ENCODE measurements around the gene TRA2A.
A peak's percentile ranks its signal among the peaks of the same experiment; 100 is the strongest.
"Not testable (repeated sequence)": the region's sequence is repeated elsewhere in the genome, so short reads cannot be mapped to it uniquely, and the experiment has no call there.

Gene TRA2A

DNA sequence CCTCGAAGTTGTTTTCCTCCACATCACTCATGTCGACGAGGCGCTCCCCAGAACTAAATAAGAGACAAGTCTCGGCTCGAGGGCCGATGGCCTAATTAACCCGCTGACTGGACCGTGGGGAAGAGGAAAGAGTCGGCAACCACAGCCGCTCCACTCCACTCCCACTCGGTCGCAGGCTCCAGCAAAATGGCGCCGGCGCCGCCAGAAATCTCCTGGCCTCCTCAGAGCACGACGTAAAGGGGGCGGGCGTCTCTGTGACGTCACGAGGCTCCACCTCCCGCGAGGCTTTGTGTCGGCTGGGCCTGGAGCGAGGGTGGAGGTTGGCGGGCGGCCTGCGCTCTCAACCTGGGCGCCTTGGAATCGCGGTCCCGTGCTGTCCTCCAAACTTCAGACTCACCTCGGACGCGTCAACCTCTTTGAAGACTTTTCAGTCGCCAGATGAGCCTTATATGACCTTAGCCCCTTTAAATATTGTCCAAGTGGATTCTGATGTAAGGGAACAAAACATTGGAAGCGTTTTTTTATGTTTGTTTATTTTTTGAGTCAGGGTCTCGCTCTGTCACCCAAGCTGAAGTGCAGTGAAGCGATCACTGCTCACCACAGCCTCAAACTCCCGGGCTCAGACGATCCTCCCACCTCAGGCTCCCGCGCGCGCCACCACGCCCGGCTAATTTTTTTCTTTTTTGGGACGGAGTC, at the start of gene TRA2A:
TSS of gene TRA2A (minus strand) at position 188 of the 696 bp plus-strand sequence. CDS start at position 31, 157 bp downstream.
- peak; percentile 96 for DNase-seq

DNA sequence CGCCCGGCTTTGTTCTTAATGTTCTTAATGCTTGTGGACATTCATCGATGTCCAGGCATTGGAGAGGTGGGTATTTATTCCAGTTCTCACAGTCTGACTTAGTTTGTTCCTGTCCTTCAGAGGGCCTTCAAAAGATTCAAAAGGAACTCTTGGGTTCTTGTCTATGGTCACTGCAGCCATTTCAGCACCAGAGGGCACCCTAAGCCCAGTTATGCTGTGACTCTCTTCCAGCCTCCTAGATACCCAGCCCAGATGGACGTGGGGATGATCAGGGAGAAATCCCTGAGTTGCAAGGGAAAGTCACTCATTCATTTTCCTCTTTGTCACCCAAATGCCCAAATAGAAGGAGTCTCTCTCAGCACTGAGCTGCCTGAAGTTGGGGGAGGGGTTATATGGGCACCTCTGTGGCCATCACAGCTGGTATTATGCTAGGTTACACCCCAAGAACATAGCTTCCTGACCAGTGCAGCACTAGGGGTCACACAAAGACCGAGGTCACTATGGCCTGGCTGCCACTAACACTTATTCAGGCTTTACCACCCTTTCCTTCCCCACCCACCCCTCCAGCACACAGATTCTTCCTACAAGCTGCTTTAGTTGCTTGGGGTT, 38.9 kb upstream of the TRA2A start:
- peak; percentile 65 for DNase-seq

DNA sequence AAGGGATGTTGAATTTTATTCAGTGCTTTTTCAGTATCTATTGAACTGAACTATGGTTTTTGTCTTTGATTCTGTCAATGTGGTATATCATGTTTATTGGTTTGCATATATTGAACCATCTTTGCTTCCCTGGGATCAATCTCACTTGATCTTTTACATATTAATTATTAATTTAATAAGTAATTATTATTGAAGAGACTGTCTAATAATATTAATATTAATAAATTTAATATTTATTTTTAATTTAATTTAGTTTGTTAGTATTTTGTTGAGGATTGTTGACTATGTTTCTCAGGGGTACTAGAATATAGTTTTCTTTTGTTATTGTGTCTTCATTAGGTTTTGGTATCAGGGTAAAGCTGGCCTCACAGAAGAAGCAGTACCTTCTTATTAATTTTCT, 26.5 kb upstream of the TRA2A start:
- DNase-seq = no peak

DNA sequence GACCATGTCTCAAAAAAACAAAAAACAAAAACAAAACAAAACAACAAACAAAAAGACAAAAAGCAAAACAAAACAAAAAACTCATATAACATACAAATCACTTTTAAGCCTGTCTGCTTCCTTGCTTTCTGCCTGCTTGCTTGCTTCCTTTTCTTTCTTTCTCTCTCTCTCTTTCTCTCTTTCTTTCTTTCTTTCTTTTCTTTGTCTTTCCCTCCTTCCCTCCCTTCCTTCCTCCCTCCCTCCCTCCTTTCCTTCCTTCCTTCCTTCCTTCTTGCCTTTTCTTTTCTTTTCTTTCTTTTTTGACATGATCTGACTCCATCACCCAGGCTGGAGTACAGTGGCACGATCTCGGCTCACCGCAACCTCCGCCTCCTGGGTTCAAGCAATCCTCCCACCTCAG, 15.9 kb upstream of the TRA2A start:
- no peak for DNase-seq

DNA sequence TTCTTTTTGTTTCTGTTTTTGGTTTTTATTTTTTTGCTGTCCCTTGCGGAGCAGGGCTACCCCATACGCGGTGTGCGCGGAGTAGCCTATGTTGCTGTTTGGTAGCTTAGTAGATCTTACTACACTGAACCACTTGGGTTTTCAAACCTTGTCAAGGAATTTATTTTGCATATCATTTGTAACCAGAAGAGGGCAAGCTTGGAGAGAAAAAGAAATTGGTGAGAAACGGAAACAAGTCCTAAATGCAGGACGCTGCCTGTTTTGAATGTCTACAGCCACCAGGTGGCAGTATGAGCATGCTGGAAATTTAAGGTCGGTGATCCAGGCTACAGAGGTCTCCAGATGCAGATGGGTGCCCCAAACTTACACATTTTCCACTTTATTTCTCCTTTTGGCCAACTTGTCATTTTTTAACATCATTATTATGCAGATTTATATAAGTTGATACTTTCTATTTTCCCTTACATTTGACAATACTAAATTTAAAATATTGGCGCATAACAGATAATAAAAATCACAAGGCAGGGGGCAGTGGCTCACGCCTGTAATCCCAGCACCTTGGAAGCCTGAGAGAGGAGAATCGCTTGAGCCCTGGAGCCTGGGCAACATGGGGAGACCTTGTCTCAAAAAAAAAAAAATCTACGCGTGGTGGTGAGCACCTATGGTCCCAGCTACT, 15.3 kb upstream of the TRA2A start:
- DNase-seq = peak; percentile 76

DNA sequence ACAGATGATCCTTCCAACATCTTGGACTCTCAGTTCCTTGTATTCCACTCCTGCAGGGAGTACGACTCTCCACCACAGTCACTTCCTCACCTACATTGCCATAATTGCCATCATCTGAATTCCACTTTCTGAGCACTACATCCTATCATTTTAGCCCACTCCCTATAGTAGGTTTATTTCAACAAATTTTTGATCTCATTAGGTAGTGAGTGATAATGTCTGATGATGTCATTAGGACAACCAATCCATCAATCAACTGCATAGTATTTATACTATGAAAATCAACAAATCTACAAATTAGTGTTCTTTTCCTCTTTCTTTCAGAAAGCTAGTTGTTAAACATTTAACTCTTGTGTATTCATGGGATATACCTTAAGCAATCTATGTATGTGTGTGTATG, 13.7 kb upstream of the TRA2A start:
- no peak for DNase-seq

DNA sequence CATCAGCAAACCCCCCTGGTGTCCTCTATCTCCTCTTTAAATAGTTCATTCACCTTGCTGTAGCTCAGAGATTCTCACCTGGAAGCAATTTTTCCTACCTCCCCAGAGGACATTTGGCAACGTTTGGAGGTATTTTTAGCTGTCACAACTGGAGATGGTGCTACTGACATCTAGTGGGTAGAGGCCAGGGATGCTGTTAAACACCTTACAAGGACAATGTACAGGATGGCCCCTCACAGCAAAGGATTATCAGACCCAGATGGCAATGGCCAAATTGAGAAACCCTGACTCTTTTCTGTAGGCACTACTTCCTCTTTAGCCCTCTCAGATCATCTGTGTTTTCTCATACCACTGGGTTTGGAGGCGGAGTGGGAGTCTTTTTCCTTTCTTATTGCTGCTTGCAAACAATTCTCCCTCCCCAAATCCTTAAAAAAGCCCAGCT, 13.2 kb upstream of the TRA2A start:
- DNase-seq = no peak

DNA sequence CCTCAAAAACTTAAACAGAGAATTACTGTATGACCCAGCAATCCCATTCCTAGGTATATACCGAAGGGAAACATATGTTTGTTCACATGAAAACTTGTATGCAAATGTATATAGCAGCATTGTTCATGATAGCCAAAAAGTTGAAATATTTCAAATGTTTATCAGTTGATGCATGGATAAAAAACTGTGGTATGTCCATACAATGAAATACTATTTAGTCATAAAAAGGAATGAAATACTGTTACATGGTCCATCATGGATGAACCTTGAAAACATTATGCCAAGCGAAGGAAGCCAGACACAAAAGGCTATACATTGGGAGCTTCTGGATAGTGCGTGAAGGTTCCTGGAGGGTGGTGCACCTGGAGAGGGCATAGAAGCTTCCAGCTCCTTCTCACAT, 11.0 kb upstream of the TRA2A start:
- DNase-seq = no peak

DNA sequence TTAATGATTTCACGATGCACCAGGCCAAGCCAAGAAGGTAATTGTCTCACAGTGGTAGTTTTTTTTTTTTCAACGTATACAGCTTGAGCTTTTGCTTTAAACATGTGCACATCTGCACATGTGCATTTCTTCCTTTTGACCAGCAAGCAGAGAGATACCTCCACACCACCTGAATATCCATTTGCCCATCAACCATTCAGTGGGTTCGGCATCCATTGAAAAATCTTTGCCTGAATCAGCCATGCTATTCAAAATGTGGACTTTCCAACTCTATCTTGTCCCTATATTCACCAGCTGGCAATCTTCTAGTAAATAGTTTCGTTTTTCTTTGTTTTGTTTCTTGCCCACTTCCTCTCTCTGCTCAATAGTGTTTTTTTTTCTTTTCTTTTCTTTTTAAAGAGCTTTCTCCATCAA, 7.7 kb upstream of the TRA2A start:
- no peak for DNase-seq

DNA sequence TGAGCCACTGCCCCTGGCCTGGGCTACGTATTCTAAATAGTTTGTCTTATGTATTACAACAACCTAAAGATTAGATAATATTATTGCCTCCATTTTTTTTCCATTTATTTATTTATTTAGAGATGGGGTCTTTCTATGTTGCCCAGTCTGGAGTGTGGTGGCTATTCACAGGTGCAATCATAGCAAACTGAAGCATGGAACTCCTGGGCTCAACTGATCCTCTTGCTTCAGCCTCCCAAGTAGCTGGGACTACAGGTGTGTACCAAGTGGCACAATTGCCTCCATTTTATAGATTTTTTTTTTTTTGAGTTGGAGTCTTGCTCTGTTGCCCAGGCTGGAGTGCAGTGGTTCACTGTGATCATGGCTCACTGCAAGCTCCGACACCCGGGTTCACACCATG, 6.5 kb upstream of the TRA2A start:
- no peak for DNase-seq

DNA sequence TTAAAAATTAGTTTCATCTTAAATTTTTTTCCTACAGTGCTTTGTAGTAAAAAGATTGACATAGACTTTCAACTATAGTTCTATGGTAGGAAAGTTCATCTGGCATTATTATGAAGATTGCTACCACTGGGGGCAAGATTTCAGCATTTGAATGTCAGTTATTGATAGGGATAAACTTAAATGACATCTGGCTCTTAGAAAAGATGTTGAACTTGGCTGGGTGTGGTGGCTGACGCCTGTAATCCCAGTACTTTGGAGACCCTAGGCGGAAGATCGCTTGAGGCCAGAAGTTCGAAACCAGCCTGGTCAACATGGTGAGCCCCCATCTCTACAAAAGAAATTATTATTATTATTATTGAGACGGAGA, 1.4 kb upstream of the TRA2A start:
- DNase-seq = no peak

DNA sequence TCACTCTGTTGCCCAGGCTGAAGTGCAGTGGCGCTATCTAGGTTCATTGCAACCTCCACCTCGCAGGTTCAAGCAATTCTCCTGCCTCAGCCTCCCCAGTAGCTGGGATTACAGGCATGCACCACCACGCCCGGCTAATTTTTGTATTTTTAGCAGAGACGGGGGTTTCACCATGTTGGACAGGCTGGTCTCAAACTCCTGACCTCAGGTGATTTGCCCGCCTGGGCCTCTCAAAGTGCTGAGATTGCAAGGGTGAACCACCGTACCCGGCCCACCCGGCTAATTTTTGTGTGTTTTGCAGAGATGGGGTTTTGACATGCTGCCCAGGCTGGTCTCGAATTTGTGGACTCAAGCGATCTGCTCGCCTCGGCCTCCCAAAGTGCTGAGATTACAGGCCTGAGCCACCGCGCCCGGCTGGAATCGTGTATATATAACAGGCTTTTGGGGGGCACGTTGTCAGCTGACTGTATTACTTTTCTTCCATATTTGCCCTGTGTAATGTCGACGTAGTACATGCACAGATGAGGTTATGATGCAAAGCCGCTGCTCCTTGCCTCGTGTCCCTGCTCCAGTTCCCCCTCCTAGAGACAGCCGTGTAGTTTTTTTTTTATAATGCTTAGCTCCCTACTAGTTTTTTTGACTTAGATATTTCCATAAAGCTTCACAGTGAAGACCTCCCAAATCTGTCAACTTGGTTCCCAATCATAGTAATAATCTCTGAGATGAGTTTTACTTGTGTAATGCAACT, 883 bp upstream of the TRA2A start:
- no peak for DNase-seq

DNA sequence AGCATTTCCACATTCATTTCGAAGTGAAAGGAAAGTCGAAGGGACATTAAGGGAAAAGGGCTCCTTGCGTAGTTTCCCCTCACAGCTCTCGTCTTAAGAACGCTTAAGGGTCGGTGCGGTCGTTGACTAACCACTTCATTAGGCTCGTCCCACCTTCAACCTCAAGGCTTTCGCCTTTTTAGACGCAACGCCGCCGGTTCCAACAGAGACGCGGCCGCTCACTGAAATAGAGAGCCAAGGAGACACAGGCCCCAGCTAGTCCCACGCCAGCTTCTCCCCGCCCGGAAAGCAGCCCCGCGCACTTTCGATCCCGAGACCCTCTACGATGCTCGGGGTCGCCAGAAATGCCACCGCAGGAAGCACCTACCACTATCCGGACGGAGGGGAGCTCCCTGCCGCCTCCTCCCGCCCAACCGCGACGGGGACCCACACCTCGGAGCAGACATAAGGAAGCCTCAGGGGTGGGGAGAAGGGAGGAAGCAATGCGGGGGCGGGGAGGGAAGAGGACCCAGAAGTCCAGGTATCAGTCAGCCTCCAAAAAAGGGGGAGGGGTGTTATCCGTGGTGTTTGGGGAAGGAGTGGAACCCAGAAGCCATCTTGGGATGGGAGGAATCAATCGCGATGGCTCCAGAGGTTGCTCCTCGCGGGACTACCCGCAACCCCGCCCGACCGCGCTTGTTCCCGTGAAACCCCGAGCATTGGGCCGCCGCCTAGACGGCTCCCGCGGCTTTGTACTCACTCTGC, 559 bp downstream of the TRA2A start:
- peak; percentile 37 for DNase-seq

DNA sequence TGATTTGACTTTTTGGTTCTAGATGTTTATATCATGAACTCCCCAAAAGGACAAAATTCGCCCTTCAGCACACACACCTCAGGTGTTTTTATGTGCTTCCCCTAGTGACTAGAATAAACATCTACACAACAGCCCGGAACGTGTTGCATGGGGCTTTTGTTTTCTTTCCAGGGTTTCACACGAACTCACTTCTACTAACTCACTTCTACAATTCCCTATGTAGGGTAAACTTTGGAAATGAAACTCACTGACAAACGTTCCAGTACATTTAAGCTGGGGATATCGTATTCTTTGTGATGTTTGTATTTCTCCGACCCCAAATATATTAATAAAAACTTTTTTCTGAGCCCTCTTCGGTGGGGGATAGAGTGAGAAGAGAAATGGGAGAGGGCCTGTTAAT, 1.4 kb downstream of the TRA2A start:
- peak; percentile 21 for DNase-seq

DNA sequence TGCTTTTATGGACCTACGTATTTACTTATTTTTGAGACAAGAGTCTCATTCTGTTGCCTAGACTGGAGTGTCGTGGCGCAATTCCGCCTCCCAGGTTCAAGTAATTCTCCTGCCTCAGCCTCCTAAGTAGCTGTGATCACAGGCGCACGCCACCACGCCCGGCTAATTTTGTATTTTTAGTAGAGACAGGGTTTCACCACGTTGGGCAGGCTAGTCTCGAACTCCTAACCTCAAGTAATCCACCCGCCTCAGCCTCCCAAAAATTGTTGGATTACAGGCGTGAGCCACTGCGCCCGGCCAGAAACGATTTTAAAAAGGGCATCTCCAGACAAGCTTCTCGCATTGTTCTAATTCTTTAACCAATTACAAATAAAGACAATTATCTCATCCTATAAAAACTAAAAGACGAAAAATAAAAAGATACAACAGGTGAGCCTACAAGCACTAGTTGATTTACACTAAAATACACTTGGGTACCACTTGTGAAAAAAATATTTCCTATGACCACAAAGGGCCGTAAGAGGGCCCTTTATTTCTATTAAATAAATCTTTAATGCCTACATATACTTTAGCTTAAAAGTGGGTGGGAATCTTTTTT, 2.4 kb downstream of the TRA2A start:
- no peak for DNase-seq

DNA sequence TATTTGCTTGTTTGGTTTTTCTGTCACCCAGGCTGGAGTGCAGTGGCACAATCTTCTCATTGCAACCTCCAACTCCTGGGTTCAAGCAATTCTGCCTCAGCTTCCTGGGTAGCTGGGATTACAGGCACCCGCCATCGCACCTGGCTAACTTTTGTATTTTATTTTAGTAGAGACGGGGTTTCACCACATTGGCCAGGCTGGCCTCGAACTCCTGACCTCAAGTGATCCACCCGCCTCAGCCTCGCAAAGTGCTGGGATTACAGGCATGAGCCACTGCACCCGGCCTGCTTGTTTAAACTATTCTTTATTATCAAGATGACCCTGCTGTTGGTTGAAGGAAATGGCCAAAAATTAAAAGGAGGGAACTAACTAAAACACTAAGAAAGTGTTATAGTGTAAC, 6.2 kb downstream of the TRA2A start:
- DNase-seq = not testable (repeated sequence)

DNA sequence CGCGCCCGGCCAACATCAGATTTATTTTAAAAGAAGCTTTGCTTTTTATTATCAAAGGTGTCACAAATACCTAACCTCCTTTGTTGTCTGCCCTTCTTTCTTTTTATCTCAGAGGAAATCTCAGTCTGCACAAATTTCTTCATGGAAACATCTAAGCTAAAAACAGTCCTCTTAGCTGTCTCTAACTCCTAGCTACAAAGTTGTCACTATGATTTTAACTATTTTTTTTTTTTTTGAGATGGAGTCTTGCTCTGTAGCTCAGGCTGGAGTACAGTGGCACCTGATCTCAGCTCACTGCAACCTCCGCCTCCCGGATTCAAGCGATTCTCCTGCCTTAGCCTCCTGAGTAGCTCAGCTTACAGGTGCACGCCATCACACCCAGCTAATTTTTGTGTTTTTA, 7.3 kb downstream of the TRA2A start:
- DNase-seq = no peak

DNA sequence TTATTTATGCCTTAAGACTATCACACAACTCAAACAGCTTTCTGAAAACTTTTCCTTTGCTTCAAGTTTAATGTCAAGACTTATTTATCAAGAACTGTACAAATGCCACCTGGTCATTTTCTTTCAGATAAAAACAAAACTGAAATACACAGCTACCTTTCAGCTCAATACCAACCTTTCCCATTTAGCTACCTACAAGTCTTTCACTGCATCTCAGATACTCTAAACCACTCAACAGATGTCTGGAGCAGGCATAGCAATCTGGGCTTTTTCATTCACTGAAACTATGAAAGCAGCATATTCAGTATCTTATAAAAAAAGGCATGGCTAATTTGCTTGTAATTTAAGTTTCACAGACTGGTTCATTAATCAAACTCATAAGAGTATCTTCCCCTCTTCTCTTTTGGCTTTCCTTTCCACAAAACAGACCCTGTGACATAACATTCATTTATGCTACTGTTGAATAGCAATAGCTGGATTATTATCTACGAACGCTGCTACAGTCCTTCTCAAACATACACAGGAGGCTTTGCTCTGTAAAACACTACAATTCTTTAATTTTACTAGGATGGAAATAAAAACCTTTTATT, 8.2 kb downstream of the TRA2A start:
- DNase-seq = no peak

DNA sequence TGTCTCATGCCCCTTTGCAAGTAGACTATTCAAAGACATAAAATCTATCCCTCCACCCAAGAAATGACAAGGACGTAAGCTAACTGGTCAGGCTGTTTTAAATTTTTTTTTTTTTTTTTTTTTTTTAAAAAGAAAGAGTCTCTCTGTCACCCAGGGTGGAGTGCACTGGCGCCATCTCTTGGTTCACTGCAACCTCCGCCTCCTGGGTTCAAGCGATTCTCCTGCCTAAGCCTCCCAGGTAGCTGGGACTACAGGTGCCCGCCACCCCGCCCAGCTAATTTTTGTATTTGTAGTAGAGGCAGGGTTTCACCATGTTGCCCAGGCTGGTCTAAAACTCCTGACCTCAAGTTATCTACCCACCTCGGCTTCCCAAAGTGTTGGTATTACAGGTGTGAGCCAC, 11.2 kb downstream of the TRA2A start:
- no peak for DNase-seq

DNA sequence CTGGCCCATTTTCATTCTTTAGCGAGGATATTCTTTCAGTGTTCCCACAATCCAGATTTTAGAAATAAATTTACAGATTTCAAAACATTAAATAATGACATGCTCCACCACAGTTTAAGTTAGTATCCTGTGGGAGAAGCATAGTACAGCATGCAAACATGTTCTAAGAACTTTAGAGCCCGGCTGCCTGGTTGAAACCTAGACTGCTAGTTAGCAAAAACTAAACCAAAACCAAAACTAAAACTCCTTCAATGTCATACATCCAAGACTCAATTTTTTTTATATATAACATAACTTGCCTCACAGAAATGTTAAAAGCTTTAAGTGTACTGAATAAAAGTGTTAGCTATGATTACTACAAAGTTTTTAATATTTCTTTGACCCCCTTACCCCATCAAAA, 17.0 kb downstream of the TRA2A start:
- DNase-seq = no peak

DNA sequence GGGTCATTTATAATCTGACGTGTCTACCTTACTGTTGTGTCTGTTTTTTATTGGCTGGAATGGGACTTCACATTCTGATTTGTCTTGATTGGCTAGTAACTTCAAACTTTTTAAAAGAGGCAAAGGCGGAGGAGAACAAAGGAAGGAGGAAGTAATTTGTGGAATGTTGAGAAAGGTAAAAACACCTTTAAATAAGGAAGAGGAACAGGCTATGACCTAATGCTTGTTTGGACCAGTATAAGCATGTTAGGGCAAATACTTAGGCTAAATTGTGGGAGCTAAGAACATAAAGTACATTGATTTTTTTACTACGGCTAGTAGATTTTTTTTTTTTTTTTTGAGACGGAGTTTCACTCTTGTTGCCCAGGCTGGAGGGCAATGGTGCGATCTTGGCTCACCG, 18.0 kb downstream of the TRA2A start:
- DNase-seq = not testable (repeated sequence)

DNA sequence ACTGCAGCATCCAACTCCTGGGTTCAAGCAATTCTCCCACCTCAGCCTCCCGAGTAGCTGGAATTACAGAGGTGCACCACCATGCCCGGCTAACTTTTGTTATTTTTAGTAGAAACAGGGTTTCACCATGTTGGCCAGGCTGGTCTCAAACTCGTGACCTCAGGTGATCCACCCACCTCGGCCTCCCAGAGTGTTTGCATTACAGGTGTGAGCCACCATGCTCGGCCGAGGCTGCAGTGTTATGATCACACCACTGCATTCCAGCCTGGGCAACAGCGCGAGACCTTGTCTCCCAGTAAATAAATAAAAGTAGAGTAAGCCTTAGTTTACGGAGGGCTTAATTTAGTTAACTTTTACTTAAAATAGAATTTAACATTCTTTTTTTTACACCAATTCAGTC, 37.8 kb downstream of the TRA2A start:
- no peak for DNase-seq

All from activated gamma-delta T cell treated with Interleukin-2 at 50 U/mL for 16 hours (primary cell).